K562 (cell line): ENCODE measurements around the gene CD164L2. TPM values are rescaled to one million over a fixed set of nuclear protein-coding genes. Genes with fewer than 3 reads are reported as not detected.

ENCODE experiments used
- ATAC-seq: fragments of 200-7000 bp; cut with Tn5 transposase; 3 replicates; pipeline ENCODE4 v1.9.1; 2020; ENCODE audit warnings: moderate library complexity
- BruUV-seq: library from RNA; stranded (reverse); fragments of 400-500 nt; replicated peaks from 2 replicates; lab custom pipeline; 2021; lab: Mats Ljungman, UMichigan
- CTCF ChIA-PET: fragments of 300-600 bp; formaldehyde crosslinking; extraction: SDS; loops from one replicate; lab custom pipeline; 2021; ENCODE audit warnings: low intra/inter-chr PET ratio; lab: Yijun Ruan, JAX
- POLR2A ChIA-PET: fragments of 300-600, 350-650 bp; sonication (Branson Sonifier 250); formaldehyde crosslinking; extraction: SDS; loops from one replicate; lab custom pipeline; 2021; ENCODE audit warnings: antibody characterized with exemption, inconsistent platforms; lab: Yijun Ruan, JAX
- DNase-seq, 4 experiments: peaks; one replicate each; pipeline versions ENCODE4 v3.0.0 to v3.0.0-alpha.2; 2011 to 2018; ENCODE audit warnings: low spot score in 3 of 4, mixed read lengths in 3 of 4; ENCODE audit errors: extremely low read depth in 1 of 4
- FAIRE-seq: peaks from 2 replicates; lab custom pipeline; 2011; peaks lifted over from hg19 to GRCh38; lab: Jason Lieb, UNC
- H2AFZ ChIP-seq: 2 replicates; pipeline ENCODE4 v1.6.0; 2011; ENCODE audit warnings: low read depth, low read length, control low read depth, inconsistent platforms
- H3K27ac ChIP-seq: fragments of 200-600 bp; 3 replicates; pipeline ENCODE4 v1.8.0; 2011; ENCODE audit warnings: low read depth, mild to moderate bottlenecking, control low read depth, inconsistent platforms, low read length, moderate library complexity, mixed read lengths; ENCODE audit errors: extremely low read depth
- H3K27me3 ChIP-seq, 2 experiments: fragments of 300-600 bp in 1 of 2; 2 replicates in 1 of 2; 3 replicates in 1 of 2; pipeline versions ENCODE4 v1.6.0 to v1.8.0; 2011; ENCODE audit warnings: inconsistent platforms in 2 of 2, low read length in 2 of 2, mild to moderate bottlenecking in 1 of 2, mixed read lengths in 1 of 2, moderate library complexity in 1 of 2; ENCODE audit not compliant: control insufficient read depth in 2 of 2, insufficient read depth in 2 of 2
- H3K36me3 ChIP-seq: fragments of 300-600 bp; 3 replicates; pipeline ENCODE4 v1.8.0; 2011; ENCODE audit warnings: mild to moderate bottlenecking, low read length, inconsistent platforms; ENCODE audit not compliant: control insufficient read depth, insufficient read depth
- H3K4me1 ChIP-seq, 2 experiments: fragments of 200-600 bp in 1 of 2; replicated peaks in 1 of 2; 2 replicates in 1 of 2; 3 replicates in 1 of 2; pipeline versions ENCODE4 v1.5.1 to v1.8.0; 2011; ENCODE audit warnings: inconsistent platforms in 2 of 2, low read length in 2 of 2, mild to moderate bottlenecking in 1 of 2, mixed read lengths in 1 of 2, moderate library complexity in 1 of 2; ENCODE audit not compliant: control insufficient read depth in 2 of 2, insufficient read depth in 2 of 2
- H3K4me2 ChIP-seq: 2 replicates; pipeline ENCODE4 v1.6.1; 2011; ENCODE audit warnings: low read length, control low read depth, inconsistent platforms, mixed read lengths; ENCODE audit not compliant: insufficient read depth
- H3K4me3 ChIP-seq: fragments of 200-600 bp; sonication (generic), shearing (Covaris generic); 2 replicates; pipeline ENCODE4 v1.5.1; 2016; ENCODE audit warnings: control low read depth, inconsistent platforms
- H3K79me2 ChIP-seq: fragments of 200-600 bp; 3 replicates; pipeline ENCODE4 v1.8.0; 2011; ENCODE audit warnings: low read length, inconsistent platforms; ENCODE audit not compliant: control insufficient read depth, insufficient read depth
- H3K9ac ChIP-seq, 2 experiments: 2 replicates each; pipeline versions ENCODE4 v1.6.0 to v1.6.1; 2011; ENCODE audit warnings: low read depth in 2 of 2, low read length in 2 of 2, control low read depth in 1 of 2, inconsistent platforms in 1 of 2, mild to moderate bottlenecking in 1 of 2, mixed read lengths in 1 of 2; ENCODE audit not compliant: insufficient read depth in 1 of 2
- H3K9me1 ChIP-seq: one replicate; pipeline ENCODE4 v1.6.0; 2011; ENCODE audit warnings: inconsistent platforms, mild to moderate bottlenecking, low read length, moderate library complexity; ENCODE audit not compliant: control insufficient read depth, insufficient read depth
- H3K9me3 ChIP-seq: replicated peaks from 2 replicates; pipeline ENCODE4 v1.5.1; 2011; ENCODE audit warnings: low read depth, low read length, inconsistent platforms; ENCODE audit not compliant: control insufficient read depth, insufficient read depth
- H4K20me1 ChIP-seq: replicated peaks from 2 replicates; pipeline ENCODE4 v1.6.1; 2011; ENCODE audit warnings: low read length, inconsistent platforms, mixed read lengths; ENCODE audit not compliant: control insufficient read depth, insufficient read depth
- BCLAF1 ChIP-seq, 2 experiments: fragments of 450-650 bp in 1 of 2; IDR thresholded peaks; 2 replicates each; pipeline ENCODE4 v1.6.1; 2011 to 2017; ENCODE audit warnings: low read depth in 2 of 2, antibody characterized with exemption in 1 of 2, borderline replicate concordance in 1 of 2, low read length in 1 of 2, mild to moderate bottlenecking in 1 of 2, mixed read lengths in 1 of 2; ENCODE audit not compliant: control insufficient read depth in 1 of 2
- ELK1 ChIP-seq: sonication (generic); formaldehyde crosslinking; IDR thresholded peaks from 2 replicates; pipeline ENCODE4 v1.8.1; 2022; ENCODE audit warnings: missing genetic modification reagents
- HNRNPL ChIP-seq: fragments of 200-400 bp; formaldehyde crosslinking; IDR thresholded peaks from 2 replicates; pipeline ENCODE4 v1.6.1; 2017; ENCODE audit warnings: low read depth, mild to moderate bottlenecking, low read length
- MBD2 ChIP-seq: sonication (generic); IDR thresholded peaks from 2 replicates; pipeline ENCODE4 v1.6.1; 2016; ENCODE audit warnings: low read depth, borderline replicate concordance
- MTA3 ChIP-seq: fragments of 450-650 bp; formaldehyde crosslinking; IDR thresholded peaks from 2 replicates; pipeline ENCODE4 v1.6.1; 2017; ENCODE audit warnings: mild to moderate bottlenecking, borderline replicate concordance
- NCOA6 ChIP-seq: fragments of 450-650 bp; IDR thresholded peaks from 2 replicates; pipeline ENCODE4 v1.6.1; 2017; ENCODE audit warnings: mild to moderate bottlenecking
- NELFE ChIP-seq: IDR thresholded peaks from 2 replicates; pipeline ENCODE4 v1.6.1; 2011; ENCODE audit warnings: mild to moderate bottlenecking; ENCODE audit not compliant: insufficient read depth, insufficient read length
- POU5F1 ChIP-seq: fragments of 150-350 bp; IDR thresholded peaks from 2 replicates; pipeline ENCODE4 v1.6.1; 2014; ENCODE audit warnings: borderline replicate concordance, low read length, low read depth, mild to moderate bottlenecking; ENCODE audit not compliant: partially characterized antibody
- SOX6 ChIP-seq: fragments of 450-650 bp; IDR thresholded peaks from 2 replicates; pipeline ENCODE4 v1.6.1; 2014; ENCODE audit warnings: mild to moderate bottlenecking
- SRF ChIP-seq, 2 experiments: fragments of 250-450, 450-650 bp in 1 of 2; sonication (Bioruptor Pico) in 1 of 2; sonication (generic) in 1 of 2; formaldehyde crosslinking; IDR thresholded peaks; 2 replicates each; pipeline versions ENCODE4 v1.5.0 to v1.5.1; 2020 to 2022; ENCODE audit warnings: mild to moderate bottlenecking in 1 of 2, missing genetic modification reagents in 1 of 2
- ZC3H4 ChIP-seq: sonication (generic); formaldehyde crosslinking; IDR thresholded peaks from 2 replicates; pipeline ENCODE4 v1.9.0; 2021; ENCODE audit warnings: missing genetic modification reagents, borderline replicate concordance
- ZNF224 ChIP-seq: sonication (generic); formaldehyde crosslinking; IDR thresholded peaks from 2 replicates; pipeline ENCODE4 v1.8.0; 2022; ENCODE audit warnings: mild to moderate bottlenecking, missing genetic modification reagents
- ZNF395 ChIP-seq: fragments of 200-800 bp; sonication (Bioruptor generic); IDR thresholded peaks from 2 replicates; pipeline ENCODE4 v1.6.1; 2017; ENCODE audit warnings: missing genetic modification characterization, missing compliant biosample characterization
- ZNF79 ChIP-seq: fragments of 250-450 bp; sonication (Bioruptor Pico); IDR thresholded peaks from 2 replicates; pipeline ENCODE4 v1.4.0; 2020; ENCODE audit warnings: low read depth, mild to moderate bottlenecking, moderate library complexity
- WGBS: fragments of 100-300 bp; shearing (Covaris generic); methylation state at CpG from one replicate; pipeline ENCODE4 v1.1.6; 2016; ENCODE audit warnings: low coverage, mixed read lengths; ENCODE audit not compliant: insufficient coverage; ENCODE audit errors: missing lambda C conversion rate; 5-methylcytosine and 5-hydroxymethylcytosine counted together
- in situ Hi-C: fragments of 300-500 bp; cut with MboI; formaldehyde crosslinking; loops from 4 replicates; pipeline ENCODE4 v1.15.0; 2018; ENCODE audit warnings: inconsistent platforms, mixed read lengths
- intact Hi-C: fragments of 100-400 bp; cut with micrococcal nuclease; formaldehyde crosslinking; loops from 2 replicates; pipeline ENCODE4 v1.14.2; 2022
- polyA plus RNA-seq, 8 experiments: library from polyadenylated mRNA; depleted of rRNA in 4 of 8; stranded (reverse) in 5 of 8; unstranded in 3 of 8; fragments of >200 nt; fragmentation: Nextera tagmentation in 2 of 8; fragmentation: Illumina TruSeq in 1 of 8; extraction: Ambion mirVana in 2 of 8; extraction: Trizol in 1 of 8; gene quantifications; 2 replicates each; pipeline versions ENCODE4 v1.2.1 to v1.2.3, GENCODE V29; 2011 to 2014; ENCODE audit warnings: inconsistent platforms in 1 of 8, missing spikeins in 1 of 8
- total RNA-seq, 7 experiments: library from RNA; depleted of rRNA in 6 of 7; stranded (reverse); fragments of >200 nt in 6 of 7; fragmentation: Illumina TruSeq in 2 of 7; extraction: Trizol in 2 of 7; gene quantifications; 2 replicates each; pipeline versions ENCODE4 v1.2.1 to v1.2.3, GENCODE V29; 2011 to 2021; ENCODE audit warnings: low replicate concordance in 1 of 7

CD164L2 gene
- total and polyA plus RNA-seq, 9 of the 15 experiments (the other 6 are each of a cell fraction or from before 2014, with no cell fraction given), result 0.08 to 0.92 (median 0.38) TPM; not detected in 1

- TF ChIP-seq ELK1 (no peak), ZNF79 (CRISPR knock-in tag) (no peak), MBD2 (no peak), POU5F1 (no peak), ZNF224 (CRISPR knock-in tag) (no peak), SRF (CRISPR knock-in tag; IDR thresholded peaks at IDR 0.05) (no peak), MTA3 (no peak), ZNF395 (CRISPR knock-in tag) (no peak), BCLAF1 (IDR thresholded peaks at IDR 0.05; ENCODE audit: borderline replicate concordance in 1 of 2, control insufficient read depth in 1 of 2, low read depth in 2 of 2, low read length in 1 of 2) (no peak), HNRNPL (no peak), NCOA6 (no peak), NELFE (no peak), ZC3H4 (CRISPR knock-in tag) (no peak), SOX6 (no peak)
- H3K27ac ChIP-seq, result peak overlapping the region; percentile 25; the same call in 1 of the 3 replicates
- H3K4me2 ChIP-seq, result no peak overlapping the region
- WGBS, result 90% methylated on average over 3 of the region's 3 CpGs
- no peak overlapping the region for H3K9ac ChIP-seq
- peaks cover 22% of the 10 kb centered on the region for H3K79me2 ChIP-seq
- no peak overlapping the region for H3K4me3 ChIP-seq
- H3K9me3 ChIP-seq, result no peaks in the 10 kb centered on the region
- H3K27me3 ChIP-seq, result no peaks in the 10 kb centered on the region
- peaks cover 79% of the 10 kb centered on the region for H3K36me3 ChIP-seq
- no peaks in the 10 kb centered on the region for H4K20me1 ChIP-seq
- no peak for FAIRE-seq
- H3K4me1 ChIP-seq, result no peaks in the 10 kb centered on the region; a peak in 1 of 5 replicates
- no peak overlapping the region for H2AFZ ChIP-seq
- ChIA-PET POLR2A (interaction anchor here (1.2 kb wide), 1 partner anchor 15 kb away, joined by 3 read pairs; no protein-coding TSS in a partner anchor), CTCF (interaction anchor here (2.4 kb wide), 1 partner anchor 188 kb away, joined by 21 read pairs; no protein-coding TSS in a partner anchor)
- intact Hi-C loops, result loop anchor here (5.0 kb wide), 2 partner anchors 75 to 190 kb away; partner anchors contain the start of gene WASF2
- no peak for DNase-seq
- BruUV-seq, result no TSS peak
- peaks cover 3% of the 10 kb centered on the region for H3K9me1 ChIP-seq
- no peak for ATAC-seq
- in situ Hi-C loops, result no loop called here
Measured at GRCh38 chr1:27417713-27418112, 34.6 kb upstream of the CD164L2 start.
